OCI-LY1 (cell line): ENCODE measurements around the gene ZHX3.

ENCODE experiments used
- H2AFZ ChIP-seq: fragments of 200-600 bp; sonication (generic), shearing (Covaris generic); 2 replicates; pipeline ENCODE4 v1.6.0; 2014; ENCODE audit warnings: antibody characterized with exemption, mild to moderate bottlenecking, low read length
- H3F3A ChIP-seq: fragments of 200-600 bp; sonication (generic), shearing (Covaris generic); 2 replicates; pipeline ENCODE4 v1.6.0; 2014; ENCODE audit warnings: mild to moderate bottlenecking, antibody characterized with exemption, low read length, moderate library complexity; ENCODE audit not compliant: insufficient read depth
- H3K27ac ChIP-seq: fragments of 200-600 bp; sonication (generic); 2 replicates; pipeline ENCODE4 v1.5.1; 2014; ENCODE audit warnings: low read length, mixed run types, mild to moderate bottlenecking, low read depth; ENCODE audit not compliant: poor library complexity, severe bottlenecking
- H3K27me3 ChIP-seq: fragments of 200-600 bp; sonication (generic); 2 replicates; pipeline ENCODE4 v1.6.0; 2014; ENCODE audit warnings: antibody characterized with exemption, mild to moderate bottlenecking, low read length, moderate library complexity; ENCODE audit not compliant: insufficient read depth
- H3K36me3 ChIP-seq: fragments of 200-600 bp; sonication (generic); 2 replicates; pipeline ENCODE4 v1.6.1; 2014; ENCODE audit warnings: mild to moderate bottlenecking, antibody characterized with exemption, low read length, moderate library complexity, mixed read lengths; ENCODE audit not compliant: insufficient read depth
- H3K4me1 ChIP-seq: fragments of 200-600 bp; sonication (generic); 2 replicates; pipeline ENCODE4 v1.5.1; 2014; ENCODE audit warnings: mild to moderate bottlenecking, low read length, moderate library complexity; ENCODE audit not compliant: insufficient read depth, severe bottlenecking
- H3K4me2 ChIP-seq: fragments of 200-600 bp; sonication (generic), shearing (Covaris generic); 2 replicates; pipeline ENCODE4 v1.6.1; 2014; ENCODE audit warnings: low read length
- H3K4me3 ChIP-seq: fragments of 200-600 bp; sonication (generic); 2 replicates; pipeline ENCODE4 v1.5.1; 2014; ENCODE audit warnings: low read length, low read depth, mild to moderate bottlenecking, mixed read lengths; ENCODE audit not compliant: poor library complexity, severe bottlenecking
- H3K79me2 ChIP-seq: fragments of 200-600 bp; shearing (Covaris generic); 2 replicates; pipeline ENCODE4 v1.6.1; 2016; ENCODE audit warnings: mixed run types, low read length, mixed read lengths; ENCODE audit not compliant: insufficient read depth
- H3K9ac ChIP-seq: fragments of 200-600 bp; sonication (generic), shearing (Covaris generic); 2 replicates; pipeline ENCODE4 v1.6.1; 2014; ENCODE audit warnings: mild to moderate bottlenecking, low read length, mixed read lengths
- H3K9me2 ChIP-seq: fragments of 200-600 bp; sonication (generic), shearing (Covaris generic); 2 replicates; pipeline ENCODE4 v1.6.1; 2014; ENCODE audit warnings: low read depth, mild to moderate bottlenecking, low read length, mixed read lengths
- H3K9me3 ChIP-seq: fragments of 200-600 bp; shearing (Covaris generic); 2 replicates; pipeline ENCODE4 v1.6.1; 2014; ENCODE audit warnings: low read length, mixed read lengths
- H4K20me1 ChIP-seq: fragments of 200-600 bp; sonication (generic), shearing (Covaris generic); 2 replicates; pipeline ENCODE4 v1.6.0; 2016; ENCODE audit warnings: mild to moderate bottlenecking, low read length; ENCODE audit not compliant: insufficient read depth
- CTCF ChIP-seq: fragments of 200-600 bp; sonication (generic), shearing (Covaris generic); IDR thresholded peaks from 2 replicates; pipeline ENCODE4 v1.5.1; 2017; ENCODE audit warnings: mild to moderate bottlenecking, antibody characterized with exemption, low read length, moderate library complexity, mixed read lengths
- EZH2 ChIP-seq: fragments of 200-600 bp; sonication (generic), shearing (Covaris generic); IDR thresholded peaks from 2 replicates; pipeline ENCODE4 v1.8.0; 2017; ENCODE audit warnings: borderline replicate concordance, mixed run types, mild to moderate bottlenecking, antibody characterized with exemption, low read length, moderate library complexity, mixed read lengths

The ZHX3 gene

GRCh38 chr20:41136680-41137613, 180.6 kb downstream of the ZHX3 start, which contains the start of gene PLCG1:
TSS of gene PLCG1 (plus strand) at chr20:41137543. CDS start at chr20:41137642, 99 bp downstream.
- Histone ChIP-seq H3K36me3 (no peaks in the 10 kb centered on the region), H4K20me1 (no peaks in the 10 kb centered on the region), H3K27ac (peak within 1 kb of the TSS; percentile 79), H3K9ac (peak within 1 kb of the TSS; percentile 82), H2AFZ (no peak within 1 kb of the TSS), H3K4me3 (peak within 1 kb of the TSS; percentile 81), H3F3A (peaks cover 5% of the 10 kb centered on the region), H3K79me2 (peaks cover 8% of the 10 kb centered on the region), H3K9me3 (no peaks in the 10 kb centered on the region), H3K9me2 (no peaks in the 10 kb centered on the region), H3K27me3 (no peaks in the 10 kb centered on the region), H3K4me1 (peaks cover 65% of the 10 kb centered on the region), H3K4me2 (peak within 1 kb of the TSS; percentile 67)
- TF ChIP-seq EZH2: no peak
- no peak for TF ChIP-seq CTCF

GRCh38 chr20:41135888-41136679, 181.4 kb downstream of the ZHX3 start:
- H3K27ac ChIP-seq: peak overlapping the region; percentile 22
- H3K4me1 ChIP-seq: peaks cover 59% of the 10 kb centered on the region
- no peaks in the 10 kb centered on the region for H3K9me2 ChIP-seq
- no peaks in the 10 kb centered on the region for H4K20me1 ChIP-seq
- H3K4me2 ChIP-seq: peak overlapping the region; percentile 67
- no peak for TF ChIP-seq CTCF
- no peak for TF ChIP-seq EZH2
- peak overlapping the region; percentile 82; the same call in 1 of the 2 replicates for H3K9ac ChIP-seq
- peaks cover 5% of the 10 kb centered on the region for H3F3A ChIP-seq
- no peaks in the 10 kb centered on the region for H3K9me3 ChIP-seq
- H2AFZ ChIP-seq: no peak overlapping the region
- no peaks in the 10 kb centered on the region for H3K27me3 ChIP-seq
- peak overlapping the region; percentile 81 for H3K4me3 ChIP-seq
- no peaks in the 10 kb centered on the region for H3K36me3 ChIP-seq
- no peaks in the 10 kb centered on the region for H3K79me2 ChIP-seq

- H3K27ac ChIP-seq: peak overlapping the region; percentile 3
- H3K9ac ChIP-seq: no peak overlapping the region
- no peak overlapping the region for H2AFZ ChIP-seq
- no peaks in the 10 kb centered on the region for H3K27me3 ChIP-seq
- TF ChIP-seq CTCF (peak; percentile 94), EZH2 (no peak)
- H4K20me1 ChIP-seq: no peaks in the 10 kb centered on the region
- H3K4me1 ChIP-seq: peaks cover 52% of the 10 kb centered on the region
- no peaks in the 10 kb centered on the region for H3K36me3 ChIP-seq
- no peaks in the 10 kb centered on the region for H3K9me2 ChIP-seq
- no peaks in the 10 kb centered on the region for H3K9me3 ChIP-seq
- peaks cover 5% of the 10 kb centered on the region for H3F3A ChIP-seq
- no peaks in the 10 kb centered on the region for H3K79me2 ChIP-seq
- H3K4me3 ChIP-seq: no peak overlapping the region
- no peak overlapping the region for H3K4me2 ChIP-seq
These were observed 182.2 kb downstream of the ZHX3 start for GRCh38 chr20:41135187-41135887.
